Measurements from ENCODE around the gene TPK1.

DNA sequence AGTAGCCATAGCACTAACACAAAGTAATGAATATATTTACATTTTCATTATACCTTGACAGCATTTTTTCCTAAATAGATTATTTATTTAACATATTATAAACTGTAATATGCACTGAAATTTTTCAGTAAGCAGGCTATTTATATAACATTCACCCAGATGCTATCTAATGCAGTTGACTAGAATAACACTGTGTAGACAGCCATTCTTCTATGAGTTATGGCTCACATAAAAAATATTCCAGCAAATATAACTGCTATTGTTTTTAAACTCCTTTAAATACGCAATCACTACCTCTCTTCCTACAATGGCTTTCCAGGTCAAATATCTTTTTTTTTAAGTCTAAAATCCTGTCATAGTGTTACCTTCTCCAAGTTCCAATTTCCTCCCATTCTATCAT lies 21.6 kb downstream of the TPK1 start:
- no peak for TF ChIP-seq CTCF (IDR thresholded peaks at IDR 0.05)
- no peak for TF ChIP-seq POLR2A (IDR thresholded peaks at IDR 0.05)

Data from gastroesophageal sphincter (tissue), 3 donors.